HEK293T (cell line): ENCODE measurements around the gene CHIT1.

Source experiments
- FOXM1 ChIP-seq: fragments of 450-650 bp; IDR thresholded peaks from 2 replicates; pipeline ENCODE4 v1.6.1; 2017; ENCODE audit warnings: mild to moderate bottlenecking, borderline replicate concordance
- HDGF ChIP-seq: fragments of 450-650 bp; IDR thresholded peaks from 2 replicates; pipeline ENCODE4 v1.6.1; 2017; ENCODE audit warnings: antibody characterized with exemption, borderline replicate concordance
- L3MBTL2 ChIP-seq: fragments of 450-650 bp; conservative IDR thresholded peaks from 2 replicates; pipeline ENCODE4 v1.6.1; 2016; ENCODE audit warnings: mild to moderate bottlenecking
- TARDBP ChIP-seq: fragments of 450-650 bp; IDR thresholded peaks from 2 replicates; pipeline ENCODE4 v1.6.1; 2016

GRCh38 chr1:203173566-203173965 is 55.9 kb downstream of the CHIT1 start:
- no peak for TF ChIP-seq TARDBP
- no peak for TF ChIP-seq HDGF
- no peak for TF ChIP-seq FOXM1
- no peak for TF ChIP-seq L3MBTL2
